Activated CD4-positive, alpha-beta memory T cell treated with anti-CD3 and anti-CD28 coated beads, Interleukin-2, amount 10 ng/mL, durations not matched to agents 7 days and 5 days (primary cell): ENCODE measurements around the gene MX2. TPM values are rescaled to one million over a fixed set of nuclear protein-coding genes. Genes with fewer than 3 reads are reported as not detected.
"Not testable (repeated sequence)": the region's sequence is repeated elsewhere in the genome, so short reads cannot be mapped to it uniquely, and the experiment has no call there.

Experiments
- CTCF ChIA-PET: fragments of 350-600 bp; sonication (Branson Sonifier 250); formaldehyde crosslinking; loops from one replicate; lab custom pipeline; 2021; ENCODE audit warnings: antibody characterized with exemption, inconsistent platforms; lab: Charles Lee
- POLR2A ChIA-PET: fragments of 350-600 bp; sonication (Branson Sonifier 250); formaldehyde crosslinking; loops from one replicate; lab custom pipeline; 2021; ENCODE audit warnings: antibody characterized with exemption; lab: Charles Lee
- DNase-seq: peaks from one replicate; pipeline ENCODE4 v3.0.0-alpha.2; 2020
- H3K27ac Mint-ChIP-seq: one replicate; pipeline ENCODE4 v1.8.0; 2021; ENCODE audit warnings: mild to moderate bottlenecking, mixed read lengths
- H3K27me3 Mint-ChIP-seq: one replicate; pipeline ENCODE4 v1.8.0; 2021; ENCODE audit warnings: mixed read lengths
- H3K36me3 Mint-ChIP-seq: one replicate; pipeline ENCODE4 v1.8.0; 2021; ENCODE audit warnings: low read depth, mixed read lengths
- H3K4me1 Mint-ChIP-seq: one replicate; pipeline ENCODE4 v1.8.0; 2021; ENCODE audit warnings: mixed read lengths
- H3K4me3 Mint-ChIP-seq: one replicate; pipeline ENCODE4 v1.8.0; 2021; ENCODE audit warnings: mild to moderate bottlenecking, mixed read lengths
- H3K9me3 Mint-ChIP-seq: one replicate; pipeline ENCODE4 v1.8.0; 2021; ENCODE audit warnings: mixed read lengths
- total RNA-seq, 2 experiments: library from RNA; stranded (reverse); gene quantifications; one replicate each; pipeline ENCODE4 v1.2.3, GENCODE V29; 2021

Gene MX2
- total RNA-seq, 2 experiments from 2014 or later: 167 to 171 TPM

DNA sequence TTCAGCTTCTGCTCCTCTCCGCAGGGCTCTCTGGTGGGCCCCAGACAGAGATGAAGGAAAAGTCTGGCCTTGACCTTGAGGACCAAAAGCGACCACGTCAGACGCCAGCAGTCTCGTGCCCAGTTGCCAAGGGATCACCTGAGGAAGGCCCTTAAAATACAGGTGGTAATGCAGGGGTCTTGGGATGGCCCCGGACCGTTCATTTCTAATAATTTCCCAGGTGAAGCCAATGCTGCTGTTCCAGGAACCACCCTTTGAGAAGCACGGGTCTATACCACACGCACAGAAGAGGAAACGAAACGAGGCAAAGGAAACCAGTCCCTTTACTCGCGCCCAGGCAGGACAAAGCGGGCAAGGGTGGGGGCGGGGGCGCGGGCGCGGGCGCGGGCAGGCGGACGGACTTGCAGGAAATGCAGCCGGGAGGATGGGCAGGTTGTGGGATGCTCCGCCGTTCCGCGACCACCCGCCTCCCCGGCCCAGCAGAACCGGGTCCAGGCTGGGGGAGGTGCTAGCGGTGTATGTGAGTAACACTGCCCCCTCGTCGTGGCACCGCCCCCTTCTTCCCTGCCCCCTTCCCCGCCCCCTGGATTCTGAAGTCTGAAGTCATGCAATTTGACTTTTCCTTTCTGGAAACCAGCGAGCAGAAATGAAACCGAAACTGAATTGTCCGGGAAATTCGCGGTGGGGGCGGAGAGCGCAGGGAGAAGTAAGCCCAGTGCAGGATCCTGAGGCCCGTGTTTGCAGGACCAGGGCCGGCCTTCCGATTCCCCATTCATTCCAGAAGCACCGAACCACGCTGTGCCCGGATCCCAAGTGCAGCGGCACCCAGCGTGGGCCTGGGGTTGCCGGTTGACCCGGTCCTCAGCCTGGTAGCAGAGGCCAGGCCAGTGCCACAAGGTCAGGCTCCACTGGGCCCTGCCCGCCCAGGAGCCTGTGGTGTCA, 58.4 kb downstream of the MX2 start:
- peaks cover 5% of the 10 kb centered on the region for H3K9me3 Mint-ChIP-seq
- H3K4me1 Mint-ChIP-seq: peaks cover 60% of the 10 kb centered on the region
- H3K4me3 Mint-ChIP-seq: peak overlapping the region; percentile 82
- peaks cover 10% of the 10 kb centered on the region for H3K27me3 Mint-ChIP-seq
- peak overlapping the region; percentile 82 for H3K27ac Mint-ChIP-seq
- POLR2A ChIA-PET: interaction anchor here (1.4 to 2.4 kb wide), 2 partner anchors 32 to 58 kb away, joined by 4 to 14 read pairs; partner anchors contain the start of gene MX2
- DNase-seq: peak; percentile 70
- CTCF ChIA-PET: interaction anchor here (1.1 kb wide), 1 partner anchor 51 kb away, joined by 5 read pairs; no protein-coding TSS in a partner anchor
- peaks cover 29% of the 10 kb centered on the region for H3K36me3 Mint-ChIP-seq

DNA sequence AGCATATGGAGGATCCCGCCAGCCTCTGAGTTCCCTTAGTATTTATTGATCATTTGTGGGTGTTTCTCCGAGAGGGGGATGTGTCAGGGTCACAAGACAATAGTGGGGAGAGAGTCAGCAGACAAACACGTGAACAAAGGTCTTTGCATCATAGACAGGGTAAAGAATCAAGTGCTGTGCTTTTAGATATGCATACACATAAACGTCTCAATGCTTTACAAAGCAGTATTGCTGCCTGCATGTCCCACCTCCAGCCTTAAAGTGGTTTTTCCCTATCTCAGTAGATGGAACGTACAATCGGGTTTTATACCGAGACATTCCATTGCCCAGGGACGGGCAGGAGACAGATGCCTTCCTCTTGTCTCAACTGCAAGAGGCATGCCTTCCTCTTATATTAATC, 59.2 kb downstream of the MX2 start:
- DNase-seq, H3K9me3 Mint-ChIP-seq, H3K27me3 Mint-ChIP-seq, POLR2A ChIA-PET, CTCF ChIA-PET: not testable (repeated sequence)
- H3K27ac Mint-ChIP-seq: peak overlapping the region; percentile 82
- H3K4me3 Mint-ChIP-seq: peak overlapping the region; percentile 82
- peaks cover 67% of the 10 kb centered on the region for H3K4me1 Mint-ChIP-seq
- peaks cover 35% of the 10 kb centered on the region for H3K36me3 Mint-ChIP-seq

DNA sequence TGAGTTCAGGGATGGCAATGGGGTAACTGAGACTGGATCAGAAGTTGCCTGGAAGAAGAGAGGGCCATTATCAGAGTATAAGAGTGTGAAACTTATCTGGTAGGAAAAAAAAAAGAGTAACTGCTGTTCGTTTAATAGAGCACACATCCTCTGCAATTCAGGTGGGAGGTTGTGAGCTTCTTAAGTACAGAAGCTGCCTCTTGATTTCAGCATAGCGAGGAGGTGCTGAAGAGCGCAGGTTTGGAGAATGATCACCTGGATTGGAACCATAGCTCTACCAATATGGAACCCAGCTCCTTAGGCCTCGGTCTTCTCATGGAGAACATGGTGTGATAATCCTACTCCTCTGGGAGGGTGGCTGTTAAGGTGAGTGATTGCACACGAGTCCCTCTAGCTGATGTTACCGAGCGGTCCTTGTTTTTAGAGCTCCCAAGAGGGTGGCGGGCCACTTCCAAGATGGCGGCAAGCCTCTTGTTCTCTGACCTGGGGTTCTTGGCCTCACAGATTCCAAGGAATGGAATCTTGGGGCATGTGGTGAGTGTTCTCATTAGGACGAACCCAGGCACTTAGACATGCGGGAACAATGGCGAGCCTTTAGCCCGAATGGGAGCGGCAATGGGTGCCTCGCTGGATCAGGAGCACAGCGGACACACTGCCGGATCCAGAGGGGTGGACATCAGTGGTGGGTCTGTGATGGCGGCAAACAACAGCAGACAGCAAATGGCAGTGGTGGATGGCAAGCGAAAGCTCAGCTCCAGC, 60.9 kb downstream of the MX2 start:
- CTCF ChIA-PET: interaction anchor here (1.3 kb wide), 1 partner anchor 11 kb away, joined by 4 read pairs; no protein-coding TSS in a partner anchor
- Mint-ChIP-seq H3K9me3 (peaks cover 3% of the 10 kb centered on the region), H3K27ac (peak overlapping the region; percentile 40), H3K36me3 (peaks cover 51% of the 10 kb centered on the region), H3K27me3 (no peaks in the 10 kb centered on the region), H3K4me1 (peaks cover 73% of the 10 kb centered on the region), H3K4me3 (no peak overlapping the region)
- DNase-seq: no peak
- POLR2A ChIA-PET: interaction anchor here (0.7 to 5.4 kb wide), 3 partner anchors 11 to 62 kb away, joined by 3 to 116 read pairs (median 10); partner anchors contain the start of gene MX2

DNA sequence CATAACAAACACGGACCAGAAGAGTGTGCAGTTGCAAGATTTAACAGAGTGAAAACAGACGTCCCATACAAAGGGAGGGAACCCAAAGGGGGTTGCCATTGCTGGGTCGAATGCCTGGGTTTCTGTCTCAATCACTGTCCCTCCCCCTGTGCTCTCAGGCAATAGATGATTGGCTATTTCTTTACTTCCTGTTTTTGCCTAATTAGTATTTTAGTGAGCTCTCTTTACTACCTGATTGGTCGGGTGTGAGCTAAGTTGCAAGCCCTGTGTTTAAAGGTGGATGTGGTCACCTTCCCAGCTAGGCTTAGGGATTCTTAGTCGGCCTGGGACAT, 61.4 kb downstream of the MX2 start:
- not testable (repeated sequence) for DNase-seq, H3K9me3 Mint-ChIP-seq, H3K4me3 Mint-ChIP-seq, H3K27me3 Mint-ChIP-seq
- Mint-ChIP-seq H3K27ac (peak overlapping the region; percentile 75), H3K36me3 (peaks cover 57% of the 10 kb centered on the region), H3K4me1 (peaks cover 78% of the 10 kb centered on the region)
- ChIA-PET CTCF (interaction anchor here (1.2 to 1.3 kb wide), 2 partner anchors 11 to 54 kb away, joined by 3 to 4 read pairs; no protein-coding TSS in a partner anchor), POLR2A (interaction anchor here (3.2 to 5.4 kb wide), 2 partner anchors 54 to 62 kb away, joined by 42 to 116 read pairs; partner anchors contain the start of gene MX2)

DNA sequence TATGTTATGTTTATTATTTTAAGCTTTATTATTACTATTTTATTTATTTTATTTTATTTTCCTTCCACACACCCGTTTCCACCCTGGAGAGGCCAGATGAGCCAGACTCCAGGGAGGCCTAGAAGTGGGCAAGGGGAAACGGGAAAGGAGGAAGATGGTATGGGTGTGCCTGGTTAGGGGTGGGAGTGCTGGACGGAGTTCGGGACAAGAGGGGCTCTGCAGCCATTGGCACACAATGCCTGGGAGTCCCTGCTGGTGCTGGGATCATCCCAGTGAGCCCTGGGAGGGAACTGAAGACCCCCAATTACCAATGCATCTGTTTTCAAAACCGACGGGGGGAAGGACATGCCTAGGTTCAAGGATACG, 63.7 kb downstream of the MX2 start:
- H3K36me3 Mint-ChIP-seq: peaks cover 78% of the 10 kb centered on the region
- H3K27me3 Mint-ChIP-seq: no peaks in the 10 kb centered on the region
- ChIA-PET CTCF (interaction anchor here (2.6 to 2.7 kb wide), 2 partner anchors 14 to 63 kb away, joined by 9 to 10 read pairs; partner anchors contain the start of gene MX2), POLR2A (interaction anchor here (0.6 to 5.4 kb wide), 25 partner anchors 8 to 808 kb away, joined by 3 to 116 read pairs (median 4); partner anchors contain the start of gene MX2)
- no peaks in the 10 kb centered on the region for H3K9me3 Mint-ChIP-seq
- H3K4me1 Mint-ChIP-seq: peaks cover 86% of the 10 kb centered on the region
- H3K27ac Mint-ChIP-seq: peak overlapping the region; percentile 100
- no peak for DNase-seq
- H3K4me3 Mint-ChIP-seq: peak overlapping the region; percentile 97

DNA sequence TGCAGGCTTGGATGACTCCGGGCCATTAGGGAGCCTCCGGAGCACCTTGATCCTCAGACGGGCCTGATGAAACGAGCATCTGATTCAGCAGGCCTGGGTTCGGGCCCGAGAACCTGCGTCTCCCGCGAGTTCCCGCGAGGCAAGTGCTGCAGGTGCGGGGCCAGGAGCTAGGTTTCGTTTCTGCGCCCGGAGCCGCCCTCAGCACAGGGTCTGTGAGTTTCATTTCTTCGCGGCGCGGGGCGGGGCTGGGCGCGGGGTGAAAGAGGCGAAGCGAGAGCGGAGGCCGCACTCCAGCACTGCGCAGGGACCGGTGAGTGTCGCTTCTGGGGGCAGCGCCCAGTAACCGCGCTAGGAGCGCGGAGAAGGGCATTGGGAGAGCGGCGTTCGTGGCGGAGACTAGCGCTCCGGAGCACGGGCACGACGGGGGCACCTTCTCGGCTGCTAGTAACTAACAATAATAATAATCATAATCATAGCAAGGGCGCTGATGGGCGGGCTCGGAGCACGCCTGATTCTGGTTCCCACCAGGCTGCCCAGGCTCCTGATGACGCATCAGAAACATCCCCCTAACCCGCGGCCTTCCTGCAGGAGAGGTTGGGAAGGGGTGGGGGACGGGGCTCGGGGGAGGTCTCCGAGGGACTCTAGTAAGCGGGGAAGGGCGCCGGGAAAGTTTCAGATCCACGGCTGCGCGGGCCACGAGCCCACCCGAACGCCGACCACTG, 64.3 kb downstream of the MX2 start, which contains the start of gene MX1:
MX1 (plus strand) TSS at position 286 of the 722 bp plus-strand sequence. CDS start 5,832 bp downstream, outside the sequence.
- Mint-ChIP-seq H3K36me3 (peaks cover 79% of the 10 kb centered on the region), H3K27me3 (no peaks in the 10 kb centered on the region), H3K4me1 (peaks cover 85% of the 10 kb centered on the region), H3K4me3 (peak within 1 kb of the TSS; percentile 97), H3K9me3 (no peaks in the 10 kb centered on the region), H3K27ac (peak within 1 kb of the TSS; percentile 100)
- CTCF ChIA-PET: interaction anchor here (1.3 to 2.7 kb wide), 3 partner anchors 14 to 64 kb away, joined by 3 to 10 read pairs (median 9); partner anchors contain the start of gene MX2
- POLR2A ChIA-PET: interaction anchor here (0.6 to 5.4 kb wide), 28 partner anchors 9 to 637 kb away, joined by 3 to 116 read pairs (median 4); partner anchors contain the start of gene MX2
- peak; percentile 97 for DNase-seq

DNA sequence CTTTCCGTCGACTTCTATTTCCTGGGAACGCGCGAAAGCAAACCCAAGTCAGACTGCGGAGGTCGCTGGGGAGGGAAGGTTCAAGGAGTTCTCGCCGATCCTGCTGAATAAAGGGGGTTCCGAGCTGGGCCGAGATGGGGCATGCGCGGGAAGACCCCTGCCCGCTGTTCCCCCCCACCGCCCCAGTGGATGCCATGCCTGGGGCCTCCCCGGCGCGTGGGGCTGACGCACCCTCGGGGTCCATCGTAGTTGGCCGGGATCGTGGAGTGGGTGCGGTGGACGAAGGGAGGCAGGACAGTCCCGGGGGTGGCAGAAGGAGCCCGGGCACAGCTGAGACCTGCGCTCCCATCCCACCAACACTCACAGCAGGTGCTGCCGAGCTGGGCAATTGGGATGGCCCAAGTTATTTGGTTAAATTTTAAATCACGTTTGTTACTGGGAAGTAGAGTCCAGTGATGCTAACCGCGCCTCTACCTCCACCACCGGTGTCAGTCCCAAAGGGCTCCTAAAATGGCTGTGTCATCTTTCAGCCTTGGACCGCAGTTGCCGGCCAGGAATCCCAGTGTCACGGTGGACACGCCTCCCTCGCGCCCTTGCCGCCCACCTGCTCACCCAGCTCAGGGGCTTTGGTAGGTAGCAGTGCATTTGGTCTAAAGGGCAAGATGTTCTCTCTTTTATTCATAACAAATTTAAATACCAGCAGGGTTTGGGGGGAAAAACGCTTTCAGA, 65.0 kb downstream of the MX2 start:
- ChIA-PET CTCF (interaction anchor here (1.1 to 2.6 kb wide), 4 partner anchors 12 to 143 kb away, joined by 3 to 9 read pairs (median 4); no protein-coding TSS in a partner anchor), POLR2A (interaction anchor here (0.8 to 5.4 kb wide), 12 partner anchors 8 to 66 kb away, joined by 3 to 116 read pairs (median 4); partner anchors contain the start of gene MX2)
- Mint-ChIP-seq H3K9me3 (no peaks in the 10 kb centered on the region), H3K4me1 (peaks cover 82% of the 10 kb centered on the region), H3K4me3 (peak overlapping the region; percentile 97), H3K27ac (peak overlapping the region; percentile 100), H3K27me3 (no peaks in the 10 kb centered on the region), H3K36me3 (peaks cover 82% of the 10 kb centered on the region)
- DNase-seq: no peak

DNA sequence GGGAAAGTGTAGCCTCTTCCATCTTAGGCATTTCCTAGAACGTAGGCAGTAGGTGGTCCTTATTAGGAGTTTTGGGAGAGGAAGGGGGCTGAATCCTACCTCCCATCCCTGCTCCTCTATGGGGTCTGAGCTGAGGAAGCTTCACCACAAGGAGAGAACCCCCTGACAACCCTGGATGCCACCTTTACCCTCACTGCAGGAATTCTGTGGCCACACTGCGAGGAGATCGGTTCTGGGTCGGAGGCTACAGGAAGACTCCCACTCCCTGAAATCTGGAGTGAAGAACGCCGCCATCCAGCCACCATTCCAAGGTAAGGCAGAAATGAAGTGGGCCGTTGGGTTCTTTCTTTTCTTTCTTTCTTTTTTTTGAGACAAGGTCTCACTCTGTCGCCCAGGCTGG, 65.7 kb downstream of the MX2 start:
- no peaks in the 10 kb centered on the region for H3K27me3 Mint-ChIP-seq
- no peaks in the 10 kb centered on the region for H3K9me3 Mint-ChIP-seq
- H3K4me3 Mint-ChIP-seq: peak overlapping the region; percentile 97
- H3K4me1 Mint-ChIP-seq: peaks cover 82% of the 10 kb centered on the region
- POLR2A ChIA-PET: interaction anchor here (0.9 to 5.4 kb wide), 9 partner anchors 9 to 66 kb away, joined by 3 to 116 read pairs (median 4); partner anchors contain the start of gene MX2
- CTCF ChIA-PET: interaction anchor here (1.1 to 2.6 kb wide), 3 partner anchors 11 to 144 kb away, joined by 3 to 9 read pairs (median 4); no protein-coding TSS in a partner anchor
- peaks cover 82% of the 10 kb centered on the region for H3K36me3 Mint-ChIP-seq
- DNase-seq: no peak
- H3K27ac Mint-ChIP-seq: peak overlapping the region; percentile 100

DNA sequence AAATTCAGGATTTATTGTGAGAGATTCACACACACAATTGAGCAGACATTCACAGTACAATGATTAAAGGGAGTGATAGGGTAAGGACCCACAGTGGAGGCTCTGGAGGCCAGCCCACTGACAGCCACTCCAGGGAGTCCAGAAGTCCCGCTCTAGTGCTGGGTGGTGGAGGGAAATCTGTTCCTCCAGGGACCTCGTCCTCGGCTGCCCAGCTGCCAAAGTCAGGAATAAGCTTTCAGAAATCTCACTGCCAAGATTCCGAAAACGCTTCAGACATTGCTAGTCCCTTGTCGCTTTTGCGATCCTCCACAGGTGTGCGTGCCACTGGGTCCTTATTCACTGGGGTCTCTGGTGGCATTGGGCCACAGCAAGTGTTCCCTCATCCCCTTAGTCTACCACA, 66.5 kb downstream of the MX2 start:
- CTCF ChIA-PET: no interaction called here
- POLR2A ChIA-PET: interaction anchor here (1.0 to 5.4 kb wide), 8 partner anchors 9 to 67 kb away, joined by 3 to 116 read pairs (median 4); partner anchors contain the start of gene MX2

DNA sequence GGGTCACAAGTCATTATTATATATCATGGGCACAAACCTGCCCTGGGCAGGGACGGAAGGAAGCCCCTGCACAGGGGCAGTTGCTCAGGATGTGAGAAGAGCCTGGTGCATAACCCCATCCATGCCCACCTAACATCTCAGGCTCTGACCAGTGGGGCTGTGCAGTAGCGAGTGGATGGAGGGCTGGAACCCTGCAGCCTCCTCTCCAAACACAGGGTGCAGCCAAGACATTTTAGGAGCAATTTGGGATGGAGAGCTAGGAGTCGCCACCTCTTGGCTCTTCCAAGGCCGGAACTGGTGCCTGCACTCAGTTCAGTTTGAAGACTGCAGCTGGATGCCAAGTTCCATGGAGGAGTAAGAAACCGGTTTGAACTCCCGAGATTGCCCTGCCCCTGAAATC, 67.0 kb downstream of the MX2 start:
- CTCF ChIA-PET: no interaction called here
- Mint-ChIP-seq H3K4me1 (peaks cover 81% of the 10 kb centered on the region), H3K27me3 (no peaks in the 10 kb centered on the region), H3K9me3 (no peaks in the 10 kb centered on the region), H3K36me3 (peaks cover 84% of the 10 kb centered on the region), H3K4me3 (peak overlapping the region; percentile 97), H3K27ac (peak overlapping the region; percentile 100)
- POLR2A ChIA-PET: interaction anchor here (0.7 to 2.3 kb wide), 6 partner anchors 9 to 66 kb away, joined by 3 to 19 read pairs (median 4); partner anchors contain the start of gene MX2
- DNase-seq: no peak

More for the DNA sequence above, 66.5 kb downstream of the MX2 start:
- no peak for DNase-seq
- H3K36me3 Mint-ChIP-seq: peaks cover 82% of the 10 kb centered on the region
- H3K27ac Mint-ChIP-seq: peak overlapping the region; percentile 100
- H3K9me3 Mint-ChIP-seq: no peaks in the 10 kb centered on the region
- peaks cover 82% of the 10 kb centered on the region for H3K4me1 Mint-ChIP-seq
- H3K27me3 Mint-ChIP-seq: no peaks in the 10 kb centered on the region
- peak overlapping the region; percentile 97 for H3K4me3 Mint-ChIP-seq

DNA sequence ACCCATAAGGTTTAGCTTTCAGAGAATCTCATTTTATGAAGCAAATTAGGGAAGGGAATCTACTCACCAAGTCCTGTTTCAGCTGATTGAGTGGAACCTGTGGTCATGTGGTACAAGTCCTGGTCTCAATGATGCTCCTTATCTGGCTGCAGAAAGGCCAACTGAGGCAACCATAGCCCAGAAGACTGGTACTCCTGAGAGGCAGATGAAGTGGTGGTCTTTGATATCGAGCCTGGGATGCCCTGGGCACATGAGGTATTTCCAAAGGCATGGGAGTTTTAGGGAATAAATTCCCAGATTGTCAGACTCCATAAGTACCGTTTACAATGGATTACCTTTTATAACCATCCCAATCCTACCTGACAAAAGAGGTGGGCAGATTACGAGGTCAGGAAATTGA, 67.5 kb downstream of the MX2 start:
- Mint-ChIP-seq H3K4me3 (peak overlapping the region; percentile 47), H3K9me3 (peaks cover under 1% of the 10 kb centered on the region), H3K36me3 (peaks cover 89% of the 10 kb centered on the region), H3K4me1 (peaks cover 80% of the 10 kb centered on the region), H3K27me3 (no peaks in the 10 kb centered on the region), H3K27ac (no peak overlapping the region)
- ChIA-PET POLR2A (interaction anchor here (0.7 to 1.4 kb wide), 4 partner anchors 10 to 67 kb away, joined by 3 to 5 read pairs (median 4); partner anchors contain the start of gene MX2), CTCF (no interaction called here)
- DNase-seq: no peak
